GM19023 (cell line): Measurements from ENCODE around the gene QRICH1.

ENCODE experiments used
- ATAC-seq: cut with Tn5 transposase; IDR thresholded peaks from one replicate; pipeline ENCODE4 v1.9.1; 2021; ENCODE audit warnings: mild to moderate bottlenecking, moderate library complexity; ENCODE audit not compliant: unreplicated experiment

QRICH1 gene

DNA sequence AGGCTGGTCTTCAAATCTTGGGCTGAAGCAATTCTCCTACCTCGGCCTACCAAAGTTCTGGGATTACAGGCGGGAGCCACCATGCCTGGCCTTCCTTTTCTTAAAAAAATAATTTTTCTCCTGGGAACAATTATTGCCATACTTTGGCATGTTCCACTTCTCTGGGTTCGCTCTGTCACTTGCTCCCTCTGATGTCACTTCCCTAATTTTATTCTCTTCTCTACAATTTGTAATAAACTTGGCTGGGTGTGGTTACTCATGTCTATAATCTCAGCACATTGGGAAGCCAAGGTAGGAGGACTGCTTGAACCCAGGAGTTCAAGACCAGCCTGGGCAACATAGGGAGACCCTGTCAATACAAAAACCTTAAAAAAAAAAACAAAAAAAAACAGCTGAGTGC lies 58.6 kb downstream of the QRICH1 start:
- ATAC-seq = no peak

DNA sequence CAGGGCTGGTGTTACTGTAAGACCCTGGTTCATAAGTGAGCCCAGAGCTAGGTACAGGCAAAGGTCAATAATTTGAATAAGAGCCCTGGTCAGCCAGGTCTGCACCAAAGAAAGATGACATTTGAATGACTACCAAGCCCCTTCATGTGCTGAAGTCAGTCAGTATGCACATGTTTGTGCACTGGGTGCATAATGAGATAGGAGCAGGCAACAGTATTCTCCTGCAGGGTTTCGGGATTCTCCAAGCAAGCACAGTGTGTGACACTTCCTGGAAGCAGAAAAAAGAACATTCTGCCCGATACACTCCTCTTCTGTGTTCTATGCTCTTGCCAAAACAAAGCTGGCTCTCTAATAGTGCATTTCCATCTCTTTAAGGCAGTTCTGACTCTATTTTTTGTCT lies 59.2 kb downstream of the QRICH1 start:
- no peak for ATAC-seq

GRCh38 chr3:49032646-49033304 lies 61.1 kb downstream of the QRICH1 start:
- no peak for ATAC-seq

DNA sequence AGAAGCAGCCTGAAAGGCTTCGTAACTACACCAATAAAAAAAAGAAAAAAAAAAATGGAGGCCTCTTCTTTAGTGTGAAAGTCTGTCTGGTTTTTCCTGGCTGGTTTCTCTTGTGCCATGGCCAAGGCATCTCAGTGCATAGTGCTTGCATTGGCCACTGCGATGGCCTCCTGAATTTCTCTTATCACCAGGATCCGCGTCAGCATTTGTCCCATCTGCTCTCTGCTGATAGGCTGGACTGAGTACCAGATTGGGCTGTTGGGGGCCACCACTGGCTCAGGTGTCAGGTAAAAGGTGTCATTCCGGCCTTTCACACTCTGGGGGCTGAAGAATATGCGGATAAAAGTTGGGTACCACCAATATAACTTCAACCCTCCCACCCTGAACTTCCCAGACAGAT lies 63.5 kb downstream of the QRICH1 start:
- no peak for ATAC-seq

DNA sequence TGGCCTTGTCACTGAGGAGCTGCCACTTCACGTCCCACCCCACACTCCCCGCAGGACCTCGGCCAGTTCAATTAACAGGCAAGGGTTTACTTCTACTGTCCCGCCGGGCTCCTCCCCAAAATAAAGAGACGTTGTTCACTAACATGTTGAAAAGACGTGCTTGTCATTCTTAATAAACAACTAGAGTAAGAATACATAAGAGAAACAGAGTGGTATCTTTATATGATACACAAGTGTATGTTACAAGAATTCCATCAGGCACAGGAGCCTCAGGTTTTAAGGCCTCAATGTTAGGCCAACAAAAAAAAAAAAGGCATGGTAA lies 64.3 kb downstream of the QRICH1 start:
- ATAC-seq = no peak

- ATAC-seq = peak; percentile 92
These were observed 65.0 kb downstream of the QRICH1 start, which contains the start of gene IMPDH2 for GRCh38 chr3:49028673-49029562. TSS of gene IMPDH2 (minus strand) at chr3:49029398. CDS start at chr3:49029350, 48 bp downstream.

GRCh38 chr3:49028298-49028672 lies 65.6 kb downstream of the QRICH1 start:
- no peak for ATAC-seq

- no peak for ATAC-seq
These were observed 66.2 kb downstream of the QRICH1 start for GRCh38 chr3:49027634-49028033.

- ATAC-seq = no peak
These were observed 67.3 kb downstream of the QRICH1 start for GRCh38 chr3:49026536-49026935.

- no peak for ATAC-seq
These were observed 67.9 kb downstream of the QRICH1 start for GRCh38 chr3:49025793-49026520.

GRCh38 chr3:49025005-49025792 lies 68.7 kb downstream of the QRICH1 start:
- no peak for ATAC-seq

- ATAC-seq = no peak
These were observed 69.4 kb downstream of the QRICH1 start for GRCh38 chr3:49024449-49024848.

- ATAC-seq = no peak
These were observed 70.1 kb downstream of the QRICH1 start for GRCh38 chr3:49023775-49024174.

DNA sequence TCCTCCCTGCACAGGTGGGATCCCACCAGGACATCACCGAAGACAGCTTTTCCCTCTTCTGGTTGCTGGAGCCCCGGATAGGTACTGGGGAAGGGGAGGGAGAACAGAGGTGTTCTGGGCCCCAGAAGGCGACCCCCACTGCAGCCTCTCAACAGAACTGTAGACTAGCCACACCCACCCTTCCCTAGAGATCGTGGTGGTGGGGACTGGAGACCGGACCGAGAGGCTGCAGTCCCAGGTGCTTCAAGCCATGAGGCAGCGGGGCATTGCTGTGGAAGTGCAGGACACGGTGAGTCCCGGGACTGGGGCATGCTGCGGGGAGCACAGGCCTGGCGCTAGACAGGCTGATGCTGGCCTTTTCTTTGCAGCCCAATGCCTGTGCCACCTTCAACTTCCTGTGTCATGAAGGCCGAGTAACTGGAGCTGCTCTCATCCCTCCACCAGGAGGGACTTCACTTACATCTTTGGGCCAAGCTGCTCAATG lies 71.1 kb downstream of the QRICH1 start:
- no peak for ATAC-seq

GRCh38 chr3:49021813-49022687 lies 71.8 kb downstream of the QRICH1 start, which contains the start of gene NDUFAF3:
TSS of gene NDUFAF3 (plus strand) at chr3:49022121. CDS start at chr3:49022145, 24 bp downstream.
- peak; percentile 63 for ATAC-seq

DNA sequence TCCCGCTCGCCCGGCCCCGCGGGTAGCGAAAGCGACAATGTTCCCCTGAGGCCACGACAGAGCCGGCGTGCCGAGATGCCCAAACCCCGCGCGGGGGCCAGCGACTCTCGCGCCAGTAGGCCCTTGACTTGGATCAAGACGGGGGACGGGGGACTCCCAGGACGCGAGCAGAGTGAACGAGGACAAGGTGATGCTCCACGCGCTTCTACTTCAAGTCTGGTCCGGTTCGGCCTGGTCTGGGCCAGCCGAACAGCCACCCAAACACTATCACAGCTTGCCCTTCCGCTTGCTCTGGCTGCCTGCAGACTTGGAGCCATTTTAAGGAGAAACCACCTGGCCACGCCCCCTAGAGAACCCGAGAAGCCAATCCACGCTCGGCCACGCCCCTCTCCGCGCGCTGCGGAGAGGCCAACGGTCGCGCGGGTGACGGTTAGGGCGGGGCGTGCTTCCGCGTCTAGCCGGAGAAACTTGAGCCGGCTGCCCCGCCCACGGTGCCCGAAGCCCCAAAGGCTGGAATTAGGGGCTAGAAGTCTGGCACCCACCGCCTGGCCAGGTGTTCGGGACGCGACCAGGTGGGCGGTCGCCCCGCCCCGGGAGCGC lies 72.6 kb downstream of the QRICH1 start:
- peak; percentile 51 for ATAC-seq

DNA sequence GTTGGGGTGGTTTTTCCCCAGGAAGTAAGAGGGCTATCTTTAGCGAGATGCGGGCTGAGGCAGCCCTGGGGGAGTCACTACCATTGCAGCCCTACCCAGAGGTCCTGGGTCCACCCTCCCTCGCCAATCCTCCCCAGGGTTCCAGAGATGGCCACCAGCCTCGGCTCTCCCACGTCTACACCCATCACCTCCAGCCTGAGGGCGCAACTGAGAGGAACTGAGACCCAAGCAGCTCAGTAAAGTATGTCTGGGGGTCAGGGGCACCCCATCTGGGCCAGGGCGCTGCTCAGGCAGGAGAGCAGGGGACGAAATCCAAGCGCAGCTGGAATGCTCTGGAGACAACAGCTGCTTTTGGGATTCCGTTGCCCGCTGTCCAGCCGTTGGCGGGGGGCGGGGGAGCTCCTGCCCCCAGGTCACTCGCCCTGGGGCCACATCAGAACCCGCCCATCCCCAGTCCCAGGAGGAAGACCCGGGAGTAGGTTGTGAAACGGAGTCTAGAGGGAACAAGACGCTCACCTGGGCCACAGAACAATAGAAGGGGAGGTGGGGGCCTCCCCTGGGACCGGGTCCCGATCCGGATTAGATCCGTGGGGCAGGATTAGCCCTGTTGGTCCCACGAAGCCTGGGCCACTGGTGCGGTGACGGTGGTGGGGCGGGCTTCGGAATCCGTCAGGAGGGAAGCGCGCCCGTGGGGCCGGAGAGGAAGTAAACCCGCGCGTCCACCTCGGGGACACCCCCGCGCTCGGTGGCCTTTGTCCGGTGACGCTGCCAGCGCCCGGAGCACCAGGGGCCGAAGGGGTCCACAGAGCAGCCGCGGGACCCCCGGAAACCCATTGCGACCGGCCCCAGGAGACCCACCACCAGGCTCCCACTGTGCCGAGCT lies 73.3 kb downstream of the QRICH1 start:
- peak; percentile 1 for ATAC-seq

GRCh38 chr3:49019941-49020329 lies 73.9 kb downstream of the QRICH1 start:
- ATAC-seq = no peak

- ATAC-seq = no peak
These were observed 75.2 kb downstream of the QRICH1 start for GRCh38 chr3:49018707-49019006.
